ENCODE measurements around the gene CYP1A1.
"Not testable (repeated sequence)": the region's sequence is repeated elsewhere in the genome, so short reads cannot be mapped to it uniquely, and the experiment has no call there.

The CYP1A1 gene

GRCh38 chr15:74762791-74763150 is 37.4 kb upstream of the CYP1A1 start:
- no peak overlapping the region for H3K27ac ChIP-seq (ENCODE audit: low read depth, low read length)
- no peaks in the 10 kb centered on the region for H3K36me3 ChIP-seq (ENCODE audit: control insufficient read depth, insufficient read depth, low read length)
- H3K9ac ChIP-seq (ENCODE audit: low read length) = peak overlapping the region; percentile 3
- H3K4me3 ChIP-seq (ENCODE audit: low read depth, low read length) = no peak overlapping the region
- no peaks in the 10 kb centered on the region for H3K27me3 ChIP-seq (ENCODE audit: control insufficient read depth, insufficient read depth, low read length)
- H3K4me1 ChIP-seq (ENCODE audit: control insufficient read depth, insufficient read depth, low read length) = peaks cover 14% of the 10 kb centered on the region; the same call in 1 of the 2 replicates
- no peaks in the 10 kb centered on the region for H3K9me3 ChIP-seq (ENCODE audit: control insufficient read depth, insufficient read depth, low read depth, low read length)

- no peaks in the 10 kb centered on the region for H3K36me3 ChIP-seq (ENCODE audit: control insufficient read depth, insufficient read depth, low read length)
- no peak overlapping the region for H3K27ac ChIP-seq (ENCODE audit: low read depth, low read length)
- H3K4me3 ChIP-seq (ENCODE audit: low read depth, low read length) = no peak overlapping the region
- H3K4me1 ChIP-seq (ENCODE audit: control insufficient read depth, insufficient read depth, low read length) = peaks cover 14% of the 10 kb centered on the region; the same call in 1 of the 2 replicates
- H3K9ac ChIP-seq (ENCODE audit: low read length) = no peak overlapping the region
- no peaks in the 10 kb centered on the region for H3K27me3 ChIP-seq (ENCODE audit: control insufficient read depth, insufficient read depth, low read length)
- no peaks in the 10 kb centered on the region for H3K9me3 ChIP-seq (ENCODE audit: control insufficient read depth, insufficient read depth, low read depth, low read length)
Observed at GRCh38 chr15:74758736-74759135, 33.4 kb upstream of the CYP1A1 start.

- Histone ChIP-seq H3K36me3 (ENCODE audit: control insufficient read depth, insufficient read depth, low read length) (no peaks in the 10 kb centered on the region), H3K27ac (ENCODE audit: low read depth, low read length) (no peak overlapping the region), H3K4me3 (ENCODE audit: low read depth, low read length) (no peak overlapping the region)
Observed at GRCh38 chr15:74754593-74755215, 29.4 kb upstream of the CYP1A1 start.

GRCh38 chr15:74752531-74752930 is 27.2 kb upstream of the CYP1A1 start:
- Histone ChIP-seq H3K36me3 (ENCODE audit: control insufficient read depth, insufficient read depth, low read length) (no peaks in the 10 kb centered on the region), H3K9ac (ENCODE audit: low read length) (no peak overlapping the region), H3K4me1 (ENCODE audit: control insufficient read depth, insufficient read depth, low read length) (no peaks in the 10 kb centered on the region; the same call in 1 of the 2 replicates), H3K4me3 (ENCODE audit: low read depth, low read length) (no peak overlapping the region), H3K27ac (ENCODE audit: low read depth, low read length) (no peak overlapping the region), H3K27me3 (ENCODE audit: control insufficient read depth, insufficient read depth, low read length) (peaks cover 4% of the 10 kb centered on the region; the same call in 1 of the 2 replicates), H3K9me3 (ENCODE audit: control insufficient read depth, insufficient read depth, low read depth, low read length) (no peaks in the 10 kb centered on the region)

More at GRCh38 chr15:74754593-74755215, 29.4 kb upstream of the CYP1A1 start:
- Histone ChIP-seq H3K27me3 (ENCODE audit: control insufficient read depth, insufficient read depth, low read length) (no peaks in the 10 kb centered on the region; the same call in 1 of the 2 replicates), H3K4me1 (ENCODE audit: control insufficient read depth, insufficient read depth, low read length) (no peaks in the 10 kb centered on the region; the same call in 1 of the 2 replicates), H3K9me3 (ENCODE audit: control insufficient read depth, insufficient read depth, low read depth, low read length) (no peaks in the 10 kb centered on the region), H3K9ac (ENCODE audit: low read length) (no peak overlapping the region)

- H3K36me3 ChIP-seq (ENCODE audit: control insufficient read depth, insufficient read depth, low read length) = no peaks in the 10 kb centered on the region
- no peak overlapping the region for H3K4me3 ChIP-seq (ENCODE audit: low read depth, low read length)
- H3K27me3 ChIP-seq (ENCODE audit: control insufficient read depth, insufficient read depth, low read length) = peaks cover 4% of the 10 kb centered on the region; the same call in 1 of the 2 replicates
- no peak overlapping the region for H3K27ac ChIP-seq (ENCODE audit: low read depth, low read length)
- no peak overlapping the region for H3K9ac ChIP-seq (ENCODE audit: low read length)
- no peaks in the 10 kb centered on the region; the same call in 1 of the 2 replicates for H3K4me1 ChIP-seq (ENCODE audit: control insufficient read depth, insufficient read depth, low read length)
- H3K9me3 ChIP-seq (ENCODE audit: control insufficient read depth, insufficient read depth, low read depth, low read length) = no peaks in the 10 kb centered on the region
Observed at GRCh38 chr15:74752011-74752410, 26.7 kb upstream of the CYP1A1 start.

GRCh38 chr15:74750751-74751150 is 25.4 kb upstream of the CYP1A1 start:
- Histone ChIP-seq H3K4me3 (ENCODE audit: low read depth, low read length) (no peak overlapping the region), H3K27ac (ENCODE audit: low read depth, low read length) (no peak overlapping the region), H3K36me3 (ENCODE audit: control insufficient read depth, insufficient read depth, low read length) (no peaks in the 10 kb centered on the region), H3K9ac (ENCODE audit: low read length) (no peak overlapping the region), H3K4me1 (ENCODE audit: control insufficient read depth, insufficient read depth, low read length) (no peaks in the 10 kb centered on the region; the same call in 1 of the 2 replicates), H3K27me3 (ENCODE audit: control insufficient read depth, insufficient read depth, low read length) (peaks cover 8% of the 10 kb centered on the region; the same call in 1 of the 2 replicates), H3K9me3 (ENCODE audit: control insufficient read depth, insufficient read depth, low read depth, low read length) (no peaks in the 10 kb centered on the region)

- H3K9ac ChIP-seq (ENCODE audit: low read length) = no peak overlapping the region
- H3K27me3 ChIP-seq (ENCODE audit: control insufficient read depth, insufficient read depth, low read length) = peaks cover 8% of the 10 kb centered on the region; the same call in 1 of the 2 replicates
- no peaks in the 10 kb centered on the region; the same call in 1 of the 2 replicates for H3K4me1 ChIP-seq (ENCODE audit: control insufficient read depth, insufficient read depth, low read length)
- no peak overlapping the region for H3K4me3 ChIP-seq (ENCODE audit: low read depth, low read length)
- H3K27ac ChIP-seq (ENCODE audit: low read depth, low read length) = no peak overlapping the region
- no peaks in the 10 kb centered on the region for H3K36me3 ChIP-seq (ENCODE audit: control insufficient read depth, insufficient read depth, low read length)
- no peaks in the 10 kb centered on the region for H3K9me3 ChIP-seq (ENCODE audit: control insufficient read depth, insufficient read depth, low read depth, low read length)
Observed at GRCh38 chr15:74749832-74750231, 24.5 kb upstream of the CYP1A1 start.

GRCh38 chr15:74748322-74748946 is 23.1 kb upstream of the CYP1A1 start, which contains the start of gene CYP1A2:
Gene CYP1A2, plus strand, starts transcription at chr15:74748845. Its CDS starts 894 bp downstream, at chr15:74749739.
- H3K9me3 ChIP-seq (ENCODE audit: control insufficient read depth, insufficient read depth, low read depth, low read length) = no peaks in the 10 kb centered on the region
- no peak within 1 kb of the TSS for H3K4me3 ChIP-seq (ENCODE audit: low read depth, low read length)
- peaks cover 8% of the 10 kb centered on the region; the same call in 1 of the 2 replicates for H3K27me3 ChIP-seq (ENCODE audit: control insufficient read depth, insufficient read depth, low read length)
- H3K9ac ChIP-seq (ENCODE audit: low read length) = no peak within 1 kb of the TSS
- H3K36me3 ChIP-seq (ENCODE audit: control insufficient read depth, insufficient read depth, low read length) = no peaks in the 10 kb centered on the region
- no peaks in the 10 kb centered on the region; the same call in 1 of the 2 replicates for H3K4me1 ChIP-seq (ENCODE audit: control insufficient read depth, insufficient read depth, low read length)
- H3K27ac ChIP-seq (ENCODE audit: low read depth, low read length) = no peak within 1 kb of the TSS

GRCh38 chr15:74746389-74746788 is 21.1 kb upstream of the CYP1A1 start:
- peaks cover 7% of the 10 kb centered on the region for H3K9me3 ChIP-seq (ENCODE audit: control insufficient read depth, insufficient read depth, low read depth, low read length)
- no peak overlapping the region for H3K4me3 ChIP-seq (ENCODE audit: low read depth, low read length)
- H3K27ac ChIP-seq (ENCODE audit: low read depth, low read length) = no peak overlapping the region
- H3K27me3 ChIP-seq (ENCODE audit: control insufficient read depth, insufficient read depth, low read length) = peaks cover 8% of the 10 kb centered on the region; the same call in 1 of the 2 replicates
- no peaks in the 10 kb centered on the region; the same call in 1 of the 2 replicates for H3K4me1 ChIP-seq (ENCODE audit: control insufficient read depth, insufficient read depth, low read length)
- no peaks in the 10 kb centered on the region for H3K36me3 ChIP-seq (ENCODE audit: control insufficient read depth, insufficient read depth, low read length)
- H3K9ac ChIP-seq (ENCODE audit: low read length) = no peak overlapping the region

GRCh38 chr15:74742422-74742821 is 17.1 kb upstream of the CYP1A1 start:
- Histone ChIP-seq H3K36me3 (ENCODE audit: control insufficient read depth, insufficient read depth, low read length) (no peaks in the 10 kb centered on the region), H3K27ac (ENCODE audit: low read depth, low read length) (no peak overlapping the region), H3K4me3 (ENCODE audit: low read depth, low read length) (no peak overlapping the region), H3K4me1 (ENCODE audit: control insufficient read depth, insufficient read depth, low read length) (no peaks in the 10 kb centered on the region), H3K9ac (ENCODE audit: low read length) (no peak overlapping the region), H3K9me3 (ENCODE audit: control insufficient read depth, insufficient read depth, low read depth, low read length) (peaks cover 7% of the 10 kb centered on the region), H3K27me3 (ENCODE audit: control insufficient read depth, insufficient read depth, low read length) (peaks cover 5% of the 10 kb centered on the region; the same call in 1 of the 2 replicates)

GRCh38 chr15:74738239-74738638 is 12.9 kb upstream of the CYP1A1 start:
- not testable (repeated sequence) for H3K36me3 ChIP-seq (ENCODE audit: control insufficient read depth, insufficient read depth, low read length); H3K4me1 ChIP-seq (ENCODE audit: control insufficient read depth, insufficient read depth, low read length); H3K4me3 ChIP-seq (ENCODE audit: low read depth, low read length); H3K9me3 ChIP-seq (ENCODE audit: control insufficient read depth, insufficient read depth, low read depth, low read length); H3K9ac ChIP-seq (ENCODE audit: low read length); H3K27ac ChIP-seq (ENCODE audit: low read depth, low read length)
- peaks cover 24% of the 10 kb centered on the region for H3K27me3 ChIP-seq (ENCODE audit: control insufficient read depth, insufficient read depth, low read length)

Data from HUES6 (cell line).